Activated naive CD4-positive, alpha-beta T cell treated with anti-CD3 and anti-CD28 coated beads, Interleukin-2, amount 10 ng/mL, durations not matched to agents 7 days and 5 days (primary cell): ENCODE measurements around the gene DPYSL4.
"Not testable (repeated sequence)": the region's sequence is repeated elsewhere in the genome, so short reads cannot be mapped to it uniquely, and the experiment has no call there.

Experiments
- CTCF ChIA-PET: fragments of 350-600 bp; sonication (Branson Sonifier 250); formaldehyde crosslinking; loops from one replicate; lab custom pipeline; 2021; ENCODE audit warnings: antibody characterized with exemption; lab: Charles Lee
- DNase-seq: peaks from one replicate; pipeline ENCODE4 v3.0.0-alpha.2; 2020
- H3K27ac Mint-ChIP-seq: one replicate; pipeline ENCODE4 v1.8.0; 2021; ENCODE audit warnings: mild to moderate bottlenecking, moderate library complexity, mixed read lengths
- H3K27me3 Mint-ChIP-seq: one replicate; pipeline ENCODE4 v1.8.0; 2021; ENCODE audit warnings: mild to moderate bottlenecking, mixed read lengths
- H3K36me3 Mint-ChIP-seq: one replicate; pipeline ENCODE4 v1.8.0; 2021; ENCODE audit warnings: mixed read lengths
- H3K4me1 Mint-ChIP-seq: one replicate; pipeline ENCODE4 v1.8.0; 2021; ENCODE audit warnings: mixed read lengths
- H3K4me3 Mint-ChIP-seq: one replicate; pipeline ENCODE4 v1.8.0; 2021; ENCODE audit warnings: mild to moderate bottlenecking, moderate library complexity, mixed read lengths
- H3K9me3 Mint-ChIP-seq: one replicate; pipeline ENCODE4 v1.8.0; 2021; ENCODE audit warnings: mixed read lengths

Gene DPYSL4

DNA sequence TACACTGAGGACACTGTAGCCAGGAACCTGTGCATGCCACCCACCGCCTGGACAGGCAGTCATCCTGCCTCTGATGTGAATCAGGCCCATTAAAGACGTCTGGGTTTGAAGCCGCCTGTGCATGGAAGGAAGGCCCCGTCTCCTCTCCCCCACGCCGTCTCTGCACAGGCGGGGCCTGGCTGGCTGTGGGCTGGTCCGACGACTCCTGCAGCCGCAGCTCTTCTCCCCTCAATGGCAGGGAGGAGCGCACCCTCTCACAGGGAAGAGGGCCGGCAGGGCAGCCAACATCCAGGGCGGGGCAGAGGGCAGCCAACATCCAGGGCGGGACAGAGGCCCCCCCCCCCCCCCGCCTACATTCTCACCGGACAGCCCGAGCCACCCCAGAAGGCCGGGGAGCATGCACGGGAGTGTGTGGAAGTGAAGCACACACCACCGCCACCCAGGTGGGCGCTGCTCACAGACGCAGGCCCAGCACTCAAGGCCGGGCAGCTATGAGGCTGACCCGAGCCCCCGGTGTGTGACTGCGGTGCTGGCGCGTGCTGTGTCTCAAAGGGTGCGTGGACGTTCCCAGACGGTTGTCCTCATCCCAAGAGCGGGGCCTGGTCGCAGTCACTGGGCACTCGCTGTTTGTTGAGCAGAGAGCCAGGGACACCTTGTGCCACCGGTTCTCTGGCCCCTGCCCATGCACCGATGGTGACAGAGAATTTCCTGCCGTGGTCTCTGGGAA is 19.1 kb downstream of the DPYSL4 start:
- Mint-ChIP-seq H3K4me3 (no peak overlapping the region), H3K4me1 (no peaks in the 10 kb centered on the region), H3K36me3 (no peaks in the 10 kb centered on the region), H3K27me3 (no peaks in the 10 kb centered on the region), H3K9me3 (no peaks in the 10 kb centered on the region), H3K27ac (no peak overlapping the region)
- DNase-seq, result no peak
- CTCF ChIA-PET, result no interaction called here

DNA sequence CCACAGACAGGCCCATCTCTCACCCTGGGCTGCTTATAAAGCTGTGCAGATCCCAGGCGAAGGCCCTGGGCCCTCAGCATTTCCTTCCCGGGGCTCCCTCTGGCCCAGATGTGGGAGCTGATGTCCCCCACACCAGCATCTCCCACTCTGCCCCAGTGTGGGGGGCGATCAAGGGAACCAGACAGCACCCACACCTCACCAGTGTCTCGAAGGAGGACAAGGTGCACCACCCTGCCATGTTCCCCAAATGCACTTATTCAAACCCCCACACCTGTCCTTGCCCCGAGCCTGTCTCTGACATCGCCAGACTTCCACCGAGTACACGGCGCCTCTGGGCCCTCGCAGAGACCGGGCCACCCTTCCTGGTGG is 19.6 kb downstream of the DPYSL4 start:
- H3K36me3 Mint-ChIP-seq, result no peaks in the 10 kb centered on the region
- CTCF ChIA-PET, result no interaction called here
- H3K27ac Mint-ChIP-seq, result no peak overlapping the region

DNA sequence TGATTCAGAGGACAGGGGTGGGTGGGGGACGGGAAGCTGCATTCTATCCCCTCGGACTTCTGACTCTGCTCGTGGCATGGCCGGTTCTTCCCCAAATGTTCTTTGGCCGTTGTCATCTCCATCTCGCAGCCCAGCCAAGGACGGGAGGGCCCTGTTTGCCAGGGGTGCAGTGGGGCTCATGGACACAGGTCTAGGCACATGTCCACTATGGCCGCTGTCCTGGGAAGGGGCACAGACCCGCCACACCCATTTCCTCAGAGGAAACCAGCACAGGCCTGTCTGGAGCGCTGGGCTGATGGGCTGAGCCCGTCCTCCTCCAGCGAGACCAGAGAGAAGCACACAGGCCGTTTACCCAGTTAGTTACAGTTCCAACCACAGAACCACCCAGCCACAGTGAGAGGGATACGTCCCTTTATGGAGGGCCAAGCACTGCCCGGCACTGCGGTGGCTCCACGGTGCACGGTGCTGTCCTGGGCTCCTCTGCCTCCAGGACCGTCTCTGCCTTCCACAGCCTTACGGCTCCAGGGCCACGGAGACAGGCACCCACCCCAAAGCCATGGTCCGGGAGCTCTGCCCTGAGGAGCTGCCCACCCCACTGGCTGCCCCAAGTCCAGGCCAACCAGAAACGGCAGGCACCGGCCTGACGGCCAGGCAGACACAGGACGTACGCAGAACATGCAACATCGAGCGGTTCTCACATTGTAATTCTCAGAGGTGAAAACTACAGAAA is 20.2 kb downstream of the DPYSL4 start:
- H3K4me3 Mint-ChIP-seq, result no peak overlapping the region
- no peaks in the 10 kb centered on the region for H3K27me3 Mint-ChIP-seq
- CTCF ChIA-PET, result no interaction called here
- DNase-seq, result no peak
- H3K4me1 Mint-ChIP-seq, result no peaks in the 10 kb centered on the region
- H3K27ac Mint-ChIP-seq, result no peak overlapping the region
- H3K36me3 Mint-ChIP-seq, result no peaks in the 10 kb centered on the region
- no peaks in the 10 kb centered on the region for H3K9me3 Mint-ChIP-seq

More for the DNA sequence above, 19.6 kb downstream of the DPYSL4 start:
- H3K4me1 Mint-ChIP-seq, result no peaks in the 10 kb centered on the region
- no peaks in the 10 kb centered on the region for H3K9me3 Mint-ChIP-seq
- no peak for DNase-seq
- no peak overlapping the region for H3K4me3 Mint-ChIP-seq
- no peaks in the 10 kb centered on the region for H3K27me3 Mint-ChIP-seq

DNA sequence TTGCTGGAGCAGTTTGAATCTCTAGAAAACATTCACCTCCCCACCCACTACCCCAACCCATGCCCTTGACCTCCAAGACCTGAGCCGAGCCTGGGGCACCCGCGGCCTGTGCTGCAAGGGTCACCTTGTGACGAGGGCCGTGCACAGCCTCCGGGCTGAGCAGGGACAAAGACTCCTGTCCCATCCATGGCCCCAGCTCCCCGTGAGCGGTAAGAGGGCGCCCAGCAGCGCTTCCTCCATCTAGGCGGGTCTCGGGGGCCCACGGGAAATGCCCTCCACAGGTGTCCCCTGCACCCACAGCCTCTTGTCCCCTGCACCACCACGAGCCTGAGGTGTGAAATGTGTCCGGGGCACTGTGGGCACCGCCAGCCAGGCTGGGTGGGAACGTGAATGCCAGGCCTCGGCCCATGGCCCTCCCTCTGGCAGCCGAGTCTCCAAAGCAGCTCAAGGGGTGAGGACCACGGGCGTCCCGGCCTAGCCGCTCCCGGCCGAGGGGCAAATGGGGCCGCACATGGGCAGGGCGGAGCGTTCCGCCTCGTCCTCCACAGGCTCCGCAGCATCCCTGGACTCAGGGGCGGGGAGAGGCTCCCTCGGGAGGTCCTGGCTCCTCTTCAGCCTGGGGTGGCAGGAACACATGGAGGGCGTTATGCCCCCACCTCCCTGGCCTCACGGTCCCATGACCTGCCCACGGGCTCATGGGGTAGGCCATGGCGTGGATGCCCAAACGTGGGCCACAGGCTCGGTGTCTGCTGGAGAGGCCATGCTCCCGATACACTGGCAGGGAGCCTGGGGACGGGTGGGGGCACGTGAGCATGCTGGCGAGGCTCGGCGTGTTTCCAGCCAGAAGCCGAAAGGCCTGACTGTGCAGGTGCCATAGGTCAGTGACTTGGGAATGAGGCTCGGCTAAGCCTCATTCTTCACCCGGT is 21.1 kb downstream of the DPYSL4 start:
- Mint-ChIP-seq H3K4me3 (no peak overlapping the region), H3K27me3 (no peaks in the 10 kb centered on the region), H3K4me1 (no peaks in the 10 kb centered on the region), H3K9me3 (no peaks in the 10 kb centered on the region), H3K36me3 (no peaks in the 10 kb centered on the region), H3K27ac (no peak overlapping the region)
- no peak for DNase-seq
- CTCF ChIA-PET, result no interaction called here

DNA sequence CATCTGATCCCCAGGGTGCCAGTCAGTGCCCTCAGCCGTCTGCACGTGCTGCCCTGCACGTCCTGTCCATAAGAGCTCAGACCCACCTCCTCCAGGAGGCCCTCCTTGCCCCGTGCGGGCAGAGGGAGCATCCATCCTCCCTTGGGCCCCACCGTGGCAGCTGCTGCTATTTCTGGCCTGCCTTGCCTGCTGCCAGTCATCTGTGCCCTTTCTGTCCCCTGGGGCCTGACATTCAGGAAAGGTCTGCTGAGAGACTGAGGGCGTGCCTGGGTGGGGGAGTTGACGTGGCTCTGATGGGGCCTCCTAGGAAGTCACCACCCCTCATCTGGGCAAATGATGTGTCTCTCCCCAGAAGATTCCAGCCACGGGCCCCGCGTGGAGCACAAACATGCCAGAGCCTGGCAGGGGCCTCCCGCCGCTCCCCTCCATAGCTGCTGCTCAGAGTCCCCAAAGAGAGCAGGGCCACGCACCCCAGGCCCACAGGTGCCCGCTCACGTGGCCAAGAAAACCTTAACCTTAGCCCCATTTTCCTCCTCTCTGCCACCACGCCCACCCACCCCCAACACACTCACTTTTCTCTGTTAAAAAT is 21.8 kb downstream of the DPYSL4 start:
- H3K27me3 Mint-ChIP-seq, result no peaks in the 10 kb centered on the region
- CTCF ChIA-PET, result no interaction called here

DNA sequence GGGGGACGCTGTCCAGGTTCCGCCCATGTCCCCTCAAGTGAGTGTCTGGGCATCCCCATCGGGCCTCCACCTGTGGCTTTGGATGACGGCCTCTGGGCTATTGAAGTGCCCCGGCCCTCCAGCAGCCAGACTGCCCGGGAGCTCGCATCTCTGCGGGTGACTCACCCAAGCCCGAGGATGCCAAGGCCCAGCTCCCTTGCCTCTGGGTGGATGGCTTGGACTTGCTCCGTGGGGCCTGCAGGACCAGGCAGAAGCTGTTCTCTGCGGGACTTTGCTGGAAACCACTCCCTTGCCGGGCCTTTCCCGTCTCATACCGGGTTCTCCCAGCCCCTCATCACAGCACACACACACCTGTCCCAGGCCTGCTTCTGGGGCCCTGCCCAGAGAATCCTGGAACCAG is 22.4 kb downstream of the DPYSL4 start:
- H3K27me3 Mint-ChIP-seq, result no peaks in the 10 kb centered on the region
- no peak overlapping the region for H3K4me3 Mint-ChIP-seq
- CTCF ChIA-PET, result no interaction called here
- no peak for DNase-seq
- no peaks in the 10 kb centered on the region for H3K36me3 Mint-ChIP-seq
- no peak overlapping the region for H3K27ac Mint-ChIP-seq
- peaks cover 4% of the 10 kb centered on the region for H3K9me3 Mint-ChIP-seq
- H3K4me1 Mint-ChIP-seq, result no peaks in the 10 kb centered on the region

More for the DNA sequence above, 21.8 kb downstream of the DPYSL4 start:
- Mint-ChIP-seq H3K36me3 (no peaks in the 10 kb centered on the region), H3K27ac (no peak overlapping the region), H3K4me1 (no peaks in the 10 kb centered on the region), H3K4me3 (no peak overlapping the region), H3K9me3 (peaks cover 1% of the 10 kb centered on the region)
- DNase-seq, result no peak

DNA sequence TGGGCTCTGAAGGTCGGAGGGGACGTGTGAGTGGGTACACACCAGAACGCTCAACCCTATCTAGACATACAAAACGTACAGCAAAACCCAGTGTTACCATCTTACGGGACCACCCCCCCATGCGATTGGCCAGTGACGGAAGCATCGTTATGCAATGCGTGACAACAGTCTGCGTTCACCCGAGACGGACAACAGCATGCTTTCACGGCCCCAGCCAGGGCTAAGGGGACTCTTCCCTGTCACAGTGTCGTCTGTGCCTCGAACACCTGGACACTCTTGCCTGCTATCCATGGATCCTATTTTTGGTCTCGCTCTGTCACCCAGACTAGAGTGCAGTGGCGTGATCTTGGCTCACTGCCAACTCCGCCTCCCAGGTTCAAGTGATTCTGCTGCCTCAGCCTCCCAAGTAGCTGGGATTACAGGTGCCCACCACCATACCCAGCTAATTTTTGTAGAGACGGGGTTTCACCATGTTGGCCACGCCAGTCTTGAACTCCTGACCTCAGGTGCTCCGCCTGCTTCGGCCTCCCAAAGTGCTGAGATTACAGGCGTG is 23.3 kb downstream of the DPYSL4 start:
- Mint-ChIP-seq H3K9me3 (peaks cover 6% of the 10 kb centered on the region), H3K4me1 (no peaks in the 10 kb centered on the region), H3K27ac (no peak overlapping the region), H3K4me3 (no peak overlapping the region), H3K36me3 (no peaks in the 10 kb centered on the region), H3K27me3 (no peaks in the 10 kb centered on the region)
- no peak for DNase-seq
- CTCF ChIA-PET, result no interaction called here

DNA sequence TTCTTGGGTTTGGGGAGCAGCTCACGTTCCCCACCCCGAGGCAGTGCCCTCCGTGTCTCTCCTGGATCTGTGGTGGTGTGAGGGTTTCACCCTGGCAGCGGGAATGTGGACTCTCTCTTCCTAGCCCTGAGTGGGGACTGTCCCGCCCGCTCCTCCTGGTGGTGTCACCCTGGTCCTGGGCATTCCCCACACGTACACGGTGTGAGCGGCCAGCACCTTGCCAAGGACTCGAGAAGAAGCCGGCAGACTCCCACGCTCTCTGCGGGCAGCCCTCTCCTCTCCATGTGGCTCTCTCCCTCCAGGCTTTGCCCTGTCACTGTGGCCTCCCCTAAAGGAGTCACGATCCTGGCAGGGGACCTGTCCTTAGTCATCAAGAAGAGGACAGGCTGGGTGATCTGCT is 24.0 kb downstream of the DPYSL4 start:
- peaks cover 12% of the 10 kb centered on the region for H3K9me3 Mint-ChIP-seq
- no peak overlapping the region for H3K4me3 Mint-ChIP-seq
- no peak overlapping the region for H3K27ac Mint-ChIP-seq
- no peaks in the 10 kb centered on the region for H3K4me1 Mint-ChIP-seq
- no peaks in the 10 kb centered on the region for H3K36me3 Mint-ChIP-seq
- DNase-seq, result no peak
- CTCF ChIA-PET, result no interaction called here
- no peaks in the 10 kb centered on the region for H3K27me3 Mint-ChIP-seq

DNA sequence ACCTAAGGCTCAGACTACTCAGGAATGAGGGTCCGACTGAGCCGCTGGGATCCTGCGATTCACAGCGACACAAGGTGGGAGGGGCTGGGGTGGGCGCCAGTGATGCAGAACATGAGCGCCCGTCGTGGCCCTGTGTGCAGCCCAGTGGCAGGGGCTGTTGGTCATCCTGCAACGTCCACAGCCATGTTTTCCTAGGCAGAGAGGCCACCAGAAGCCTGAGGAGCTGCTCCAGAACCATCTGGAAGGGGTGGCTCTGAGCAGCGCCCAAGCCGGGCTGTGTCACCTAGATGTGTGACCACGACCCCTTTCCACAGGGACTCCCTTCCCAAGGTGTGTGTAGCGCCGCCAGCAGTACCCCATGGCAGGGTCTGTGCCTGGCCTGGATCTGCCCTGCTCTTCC is 24.5 kb downstream of the DPYSL4 start:
- H3K4me3 Mint-ChIP-seq, result no peak overlapping the region
- CTCF ChIA-PET, result no interaction called here
- H3K9me3 Mint-ChIP-seq, result peaks cover 12% of the 10 kb centered on the region
- H3K4me1 Mint-ChIP-seq, result no peaks in the 10 kb centered on the region
- no peaks in the 10 kb centered on the region for H3K27me3 Mint-ChIP-seq
- no peak overlapping the region for H3K27ac Mint-ChIP-seq
- no peaks in the 10 kb centered on the region for H3K36me3 Mint-ChIP-seq
- no peak for DNase-seq

DNA sequence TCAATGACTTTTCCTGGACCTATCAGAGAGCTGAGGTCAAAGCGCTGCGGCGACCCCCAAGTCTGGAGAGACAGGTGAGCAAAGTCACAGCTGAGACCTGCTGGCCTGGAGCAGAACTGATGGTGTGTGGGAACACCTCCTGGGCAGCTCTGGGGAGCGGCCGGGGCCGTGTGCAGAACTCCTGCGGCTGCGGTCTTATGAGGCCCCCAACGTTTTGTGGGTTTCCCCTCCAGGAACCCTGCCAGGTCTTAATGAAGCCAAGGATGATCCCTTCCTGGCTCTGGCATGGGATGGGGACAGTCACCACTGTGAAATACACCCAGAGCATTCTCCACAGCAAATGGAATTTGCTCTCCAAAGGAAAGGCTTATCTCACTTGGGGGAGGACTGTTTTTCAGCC is 26.1 kb downstream of the DPYSL4 start:
- no peak for DNase-seq
- Mint-ChIP-seq H3K9me3 (peaks cover 21% of the 10 kb centered on the region), H3K36me3 (no peaks in the 10 kb centered on the region), H3K27ac (no peak overlapping the region), H3K27me3 (no peaks in the 10 kb centered on the region), H3K4me3 (no peak overlapping the region), H3K4me1 (no peaks in the 10 kb centered on the region)
- CTCF ChIA-PET, result no interaction called here

DNA sequence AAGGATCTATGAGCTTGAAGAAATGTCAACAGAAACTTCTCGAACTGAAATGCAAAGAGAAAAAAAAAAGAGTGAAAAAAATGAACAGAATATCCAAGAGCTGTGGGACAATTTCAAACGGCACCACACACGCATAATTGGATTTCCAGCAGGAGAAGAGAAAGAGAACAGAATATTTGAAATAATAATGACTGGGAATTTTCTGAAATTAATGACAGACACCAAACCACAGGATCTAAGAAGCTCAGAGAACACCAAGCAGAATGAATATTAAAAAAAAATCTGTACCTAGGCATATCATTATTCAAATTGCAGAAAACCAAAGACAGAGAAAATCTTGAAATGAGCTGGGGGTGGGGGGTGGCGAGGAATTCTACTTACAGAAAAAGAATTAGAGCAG is 27.2 kb downstream of the DPYSL4 start:
- no peak for DNase-seq
- Mint-ChIP-seq H3K9me3 (peaks cover 25% of the 10 kb centered on the region), H3K36me3 (no peaks in the 10 kb centered on the region), H3K27ac (no peak overlapping the region), H3K4me1 (no peaks in the 10 kb centered on the region), H3K27me3 (no peaks in the 10 kb centered on the region), H3K4me3 (no peak overlapping the region)
- CTCF ChIA-PET, result no interaction called here

DNA sequence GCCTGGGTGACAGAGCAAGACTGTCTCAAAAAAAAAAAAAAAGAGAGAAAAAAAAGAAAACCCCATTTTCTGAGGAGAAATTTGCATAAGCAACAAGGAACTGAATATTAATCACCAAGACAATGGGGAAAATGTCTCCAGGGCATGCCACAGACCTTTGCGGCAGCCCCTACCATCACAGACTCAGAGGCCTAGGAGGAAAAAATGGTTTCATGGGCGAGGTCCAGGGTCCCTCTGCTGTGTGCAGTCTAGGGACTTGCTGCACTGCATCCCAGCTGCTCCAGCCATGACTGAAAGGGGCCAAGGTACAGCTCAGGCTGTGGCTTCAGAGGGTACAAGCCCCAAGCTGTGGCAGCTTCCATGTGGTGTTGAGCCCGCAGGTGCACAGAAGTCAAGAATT is 29.7 kb downstream of the DPYSL4 start:
- H3K27ac Mint-ChIP-seq, H3K4me1 Mint-ChIP-seq, DNase-seq, H3K36me3 Mint-ChIP-seq, H3K4me3 Mint-ChIP-seq, H3K27me3 Mint-ChIP-seq, CTCF ChIA-PET: not testable (repeated sequence)
- H3K9me3 Mint-ChIP-seq, result peaks cover 25% of the 10 kb centered on the region

DNA sequence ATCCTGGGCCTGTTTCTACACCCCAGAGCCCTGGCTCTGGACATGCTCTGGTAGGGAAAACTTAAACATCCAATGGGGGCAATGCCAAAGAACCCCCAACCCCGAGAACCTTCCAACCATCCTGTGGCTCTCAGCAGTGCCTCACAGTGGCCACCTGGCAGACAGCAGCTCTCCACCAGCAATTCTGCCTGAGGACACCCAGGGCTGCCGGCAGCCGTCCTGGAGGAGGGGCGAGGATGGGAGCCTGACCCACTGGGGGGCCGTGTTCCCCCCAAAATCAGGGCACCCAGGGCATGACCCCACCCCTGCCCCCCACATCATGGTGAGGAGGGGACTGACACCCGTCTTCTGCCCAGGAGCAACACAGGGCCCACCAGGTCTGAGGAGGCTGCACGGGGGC is 32.7 kb downstream of the DPYSL4 start:
- H3K4me3 Mint-ChIP-seq, result no peak overlapping the region
- CTCF ChIA-PET, result interaction anchor here (0.8 to 1.4 kb wide), 3 partner anchors 123 to 137 kb away, joined by 3 to 4 read pairs (median 4); no protein-coding TSS in a partner anchor
- H3K4me1 Mint-ChIP-seq, result peaks cover 2% of the 10 kb centered on the region
- no peak overlapping the region for H3K27ac Mint-ChIP-seq
- no peaks in the 10 kb centered on the region for H3K27me3 Mint-ChIP-seq
- H3K36me3 Mint-ChIP-seq, result no peaks in the 10 kb centered on the region
- peaks cover 19% of the 10 kb centered on the region for H3K9me3 Mint-ChIP-seq
- DNase-seq, result no peak

DNA sequence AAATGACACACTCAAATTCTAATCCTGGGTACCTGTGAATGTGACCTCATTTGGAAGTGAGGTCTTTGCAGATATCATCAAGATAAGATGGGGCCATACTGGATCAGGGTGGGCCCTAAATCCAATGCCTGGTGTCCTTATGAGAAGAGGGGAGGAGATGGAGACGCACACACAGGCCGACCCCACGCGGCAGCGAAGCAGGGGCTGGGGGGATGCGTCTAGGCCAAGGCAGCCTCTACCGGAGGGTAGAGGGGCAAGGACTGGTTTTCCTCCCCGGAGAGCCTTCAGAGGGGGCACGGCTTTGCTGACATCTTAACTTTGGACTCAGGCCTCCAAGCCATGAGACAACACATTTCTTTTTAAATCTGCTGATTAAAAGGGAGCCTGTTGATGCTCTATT is 33.3 kb downstream of the DPYSL4 start:
- CTCF ChIA-PET, result interaction anchor here (1.1 to 1.4 kb wide), 2 partner anchors 122 to 130 kb away, joined by 4 read pairs; no protein-coding TSS in a partner anchor
- peaks cover 2% of the 10 kb centered on the region for H3K4me1 Mint-ChIP-seq
- DNase-seq, result no peak
- H3K27me3 Mint-ChIP-seq, result no peaks in the 10 kb centered on the region
- peaks cover 19% of the 10 kb centered on the region for H3K9me3 Mint-ChIP-seq
- H3K27ac Mint-ChIP-seq, result no peak overlapping the region
- H3K36me3 Mint-ChIP-seq, result no peaks in the 10 kb centered on the region
- no peak overlapping the region for H3K4me3 Mint-ChIP-seq
